SK-N-SH (cell line): ENCODE measurements around the gene ACKR3.

Source experiments
- CHD2 ChIP-seq: fragments of 150-350 bp; IDR thresholded peaks from 2 replicates; pipeline ENCODE4 v1.6.1; 2018; ENCODE audit warnings: low read length; ENCODE audit not compliant: partially characterized antibody
- ELF1 ChIP-seq: IDR thresholded peaks from 2 replicates; pipeline ENCODE4 v1.4.0; 2012
- EP300 ChIP-seq, 2 experiments: IDR thresholded peaks; 2 replicates each; pipeline versions ENCODE4 v1.4.0 to v1.6.1; 2012; ENCODE audit warnings: borderline replicate concordance in 1 of 2, low read depth in 1 of 2, low read length in 1 of 2
- JUND ChIP-seq: IDR thresholded peaks from 2 replicates; pipeline ENCODE4 v1.4.0; 2012
- POLR2AphosphoS5 ChIP-seq: IDR thresholded peaks from 2 replicates; pipeline ENCODE4 v1.6.1; 2012; ENCODE audit warnings: low read depth, low read length
- RAD21 ChIP-seq: IDR thresholded peaks from 2 replicates; pipeline ENCODE4 v1.6.1; 2012; ENCODE audit warnings: mild to moderate bottlenecking, low read length
- RCOR1 ChIP-seq: fragments of 150-350 bp; IDR thresholded peaks from 2 replicates; pipeline ENCODE4 v1.6.1; 2017; ENCODE audit warnings: antibody characterized with exemption, low read length
- SIN3A ChIP-seq: IDR thresholded peaks from 2 replicates; pipeline ENCODE4 v1.6.1; 2012; ENCODE audit warnings: low read depth, mild to moderate bottlenecking, low read length, moderate library complexity, borderline replicate concordance
- TAF1 ChIP-seq: IDR thresholded peaks from 2 replicates; pipeline ENCODE4 v1.6.1; 2012; ENCODE audit warnings: low read depth, mild to moderate bottlenecking, low read length, moderate library complexity, borderline replicate concordance
- TEAD4 ChIP-seq: IDR thresholded peaks from 2 replicates; pipeline ENCODE4 v1.4.0; 2012; ENCODE audit warnings: mild to moderate bottlenecking, borderline replicate concordance; ENCODE audit not compliant: insufficient read depth
- TF ChIP-seq, protein P1 (sequence below): fragments of 200-600 bp; sonication (generic); IDR thresholded peaks from 2 replicates; pipeline ENCODE4 v1.6.1; 2017; ENCODE audit warnings: antibody characterized with exemption, mild to moderate bottlenecking, moderate library complexity
- TF ChIP-seq, protein P2 (sequence below): IDR thresholded peaks from 2 replicates; pipeline ENCODE4 v1.6.1; 2012; ENCODE audit warnings: mild to moderate bottlenecking, low read depth, low read length, moderate library complexity
- TF ChIP-seq, protein P3 (sequence below): IDR thresholded peaks from 2 replicates; pipeline ENCODE4; 2012
- TF ChIP-seq, protein P4 (sequence below): IDR thresholded peaks from 2 replicates; pipeline ENCODE4 v1.4.0; 2012; ENCODE audit warnings: low read depth

DNA sequence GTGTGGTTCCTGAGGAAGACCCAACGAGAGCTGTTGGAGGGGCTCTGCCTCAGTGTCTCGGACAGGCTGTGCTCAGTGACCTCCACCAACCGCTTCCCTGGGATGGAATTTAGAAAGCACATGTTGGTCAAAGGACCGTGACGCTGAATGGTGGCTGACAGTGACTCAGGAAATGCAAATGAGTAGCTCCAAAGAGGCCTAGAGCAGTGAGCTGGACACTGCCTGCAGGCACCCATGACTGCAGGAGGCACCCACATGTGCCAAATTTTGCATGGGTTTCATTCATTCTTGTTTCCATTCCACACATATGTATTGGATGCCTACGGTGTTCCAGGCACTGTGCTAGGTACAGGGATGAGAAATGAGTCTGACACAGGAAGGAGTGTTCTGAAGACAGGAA lies 46.4 kb downstream of the ACKR3 start:
- TF ChIP-seq, protein P1, sequence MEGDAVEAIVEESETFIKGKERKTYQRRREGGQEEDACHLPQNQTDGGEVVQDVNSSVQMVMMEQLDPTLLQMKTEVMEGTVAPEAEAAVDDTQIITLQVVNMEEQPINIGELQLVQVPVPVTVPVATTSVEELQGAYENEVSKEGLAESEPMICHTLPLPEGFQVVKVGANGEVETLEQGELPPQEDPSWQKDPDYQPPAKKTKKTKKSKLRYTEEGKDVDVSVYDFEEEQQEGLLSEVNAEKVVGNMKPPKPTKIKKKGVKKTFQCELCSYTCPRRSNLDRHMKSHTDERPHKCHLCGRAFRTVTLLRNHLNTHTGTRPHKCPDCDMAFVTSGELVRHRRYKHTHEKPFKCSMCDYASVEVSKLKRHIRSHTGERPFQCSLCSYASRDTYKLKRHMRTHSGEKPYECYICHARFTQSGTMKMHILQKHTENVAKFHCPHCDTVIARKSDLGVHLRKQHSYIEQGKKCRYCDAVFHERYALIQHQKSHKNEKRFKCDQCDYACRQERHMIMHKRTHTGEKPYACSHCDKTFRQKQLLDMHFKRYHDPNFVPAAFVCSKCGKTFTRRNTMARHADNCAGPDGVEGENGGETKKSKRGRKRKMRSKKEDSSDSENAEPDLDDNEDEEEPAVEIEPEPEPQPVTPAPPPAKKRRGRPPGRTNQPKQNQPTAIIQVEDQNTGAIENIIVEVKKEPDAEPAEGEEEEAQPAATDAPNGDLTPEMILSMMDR = no peak
- TF ChIP-seq ELF1 (no peak), CHD2 (no peak), RAD21 (no peak), EP300 (IDR thresholded peaks at IDR 0.05; ENCODE audit: borderline replicate concordance in 1 of 2, low read depth in 1 of 2, low read length in 1 of 2) (no peak), POLR2AphosphoS5 (no peak), TEAD4 (no peak), RCOR1 (no peak), JUND (no peak), TAF1 (no peak), SIN3A (no peak)
- TF ChIP-seq, protein P2, sequence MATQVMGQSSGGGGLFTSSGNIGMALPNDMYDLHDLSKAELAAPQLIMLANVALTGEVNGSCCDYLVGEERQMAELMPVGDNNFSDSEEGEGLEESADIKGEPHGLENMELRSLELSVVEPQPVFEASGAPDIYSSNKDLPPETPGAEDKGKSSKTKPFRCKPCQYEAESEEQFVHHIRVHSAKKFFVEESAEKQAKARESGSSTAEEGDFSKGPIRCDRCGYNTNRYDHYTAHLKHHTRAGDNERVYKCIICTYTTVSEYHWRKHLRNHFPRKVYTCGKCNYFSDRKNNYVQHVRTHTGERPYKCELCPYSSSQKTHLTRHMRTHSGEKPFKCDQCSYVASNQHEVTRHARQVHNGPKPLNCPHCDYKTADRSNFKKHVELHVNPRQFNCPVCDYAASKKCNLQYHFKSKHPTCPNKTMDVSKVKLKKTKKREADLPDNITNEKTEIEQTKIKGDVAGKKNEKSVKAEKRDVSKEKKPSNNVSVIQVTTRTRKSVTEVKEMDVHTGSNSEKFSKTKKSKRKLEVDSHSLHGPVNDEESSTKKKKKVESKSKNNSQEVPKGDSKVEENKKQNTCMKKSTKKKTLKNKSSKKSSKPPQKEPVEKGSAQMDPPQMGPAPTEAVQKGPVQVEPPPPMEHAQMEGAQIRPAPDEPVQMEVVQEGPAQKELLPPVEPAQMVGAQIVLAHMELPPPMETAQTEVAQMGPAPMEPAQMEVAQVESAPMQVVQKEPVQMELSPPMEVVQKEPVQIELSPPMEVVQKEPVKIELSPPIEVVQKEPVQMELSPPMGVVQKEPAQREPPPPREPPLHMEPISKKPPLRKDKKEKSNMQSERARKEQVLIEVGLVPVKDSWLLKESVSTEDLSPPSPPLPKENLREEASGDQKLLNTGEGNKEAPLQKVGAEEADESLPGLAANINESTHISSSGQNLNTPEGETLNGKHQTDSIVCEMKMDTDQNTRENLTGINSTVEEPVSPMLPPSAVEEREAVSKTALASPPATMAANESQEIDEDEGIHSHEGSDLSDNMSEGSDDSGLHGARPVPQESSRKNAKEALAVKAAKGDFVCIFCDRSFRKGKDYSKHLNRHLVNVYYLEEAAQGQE = no peak
- TF ChIP-seq, protein P3, sequence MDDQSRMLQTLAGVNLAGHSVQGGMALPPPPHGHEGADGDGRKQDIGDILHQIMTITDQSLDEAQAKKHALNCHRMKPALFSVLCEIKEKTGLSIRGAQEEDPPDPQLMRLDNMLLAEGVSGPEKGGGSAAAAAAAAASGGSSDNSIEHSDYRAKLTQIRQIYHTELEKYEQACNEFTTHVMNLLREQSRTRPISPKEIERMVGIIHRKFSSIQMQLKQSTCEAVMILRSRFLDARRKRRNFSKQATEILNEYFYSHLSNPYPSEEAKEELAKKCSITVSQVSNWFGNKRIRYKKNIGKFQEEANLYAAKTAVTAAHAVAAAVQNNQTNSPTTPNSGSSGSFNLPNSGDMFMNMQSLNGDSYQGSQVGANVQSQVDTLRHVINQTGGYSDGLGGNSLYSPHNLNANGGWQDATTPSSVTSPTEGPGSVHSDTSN = no peak
- TF ChIP-seq, protein P4, sequence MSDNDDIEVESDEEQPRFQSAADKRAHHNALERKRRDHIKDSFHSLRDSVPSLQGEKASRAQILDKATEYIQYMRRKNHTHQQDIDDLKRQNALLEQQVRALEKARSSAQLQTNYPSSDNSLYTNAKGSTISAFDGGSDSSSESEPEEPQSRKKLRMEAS = no peak
